Superior temporal gyrus (tissue), 1 donor: ENCODE measurements around the gene FBN1.

Experiments
- DNase-seq: peaks from one replicate; pipeline ENCODE4 v3.0.0-alpha.2; 2016; ENCODE audit errors: extremely low spot score

The FBN1 gene

GRCh38 chr15:48580736-48581135 lies 64.8 kb downstream of the FBN1 start:
- no peak for DNase-seq

DNA sequence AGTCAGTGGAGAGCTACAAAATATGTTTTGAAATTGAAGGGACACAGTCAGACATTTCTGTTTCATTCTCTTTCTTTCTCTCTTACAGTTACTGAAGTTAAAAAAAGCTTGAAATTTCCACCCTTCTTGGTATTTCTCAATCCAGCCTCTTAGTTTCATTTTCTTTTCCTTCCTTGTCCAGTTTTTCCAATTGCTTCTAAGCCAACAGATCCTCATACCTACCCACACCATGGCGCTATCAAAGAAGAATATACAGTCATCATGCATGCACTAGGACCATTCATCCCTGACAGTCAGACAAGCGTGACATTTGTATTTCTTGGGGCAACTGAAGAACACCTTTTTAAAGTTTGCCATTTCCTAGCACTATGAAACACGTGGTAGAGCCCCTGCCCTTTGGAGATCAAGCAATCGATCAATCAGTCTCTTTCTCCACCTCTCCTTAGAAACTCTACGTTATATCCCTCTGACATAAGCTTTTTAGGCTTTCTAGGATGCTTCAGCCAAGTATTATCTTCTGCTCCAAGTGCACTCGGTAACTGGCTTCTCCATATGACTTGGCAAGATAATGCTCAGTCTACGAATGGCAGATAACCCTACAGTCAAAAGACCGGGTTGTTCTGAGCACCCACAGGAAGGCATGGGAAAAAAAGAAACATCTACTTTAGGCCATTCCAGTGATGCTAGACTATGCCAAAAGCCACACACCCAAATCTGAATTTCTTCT lies 65.4 kb downstream of the FBN1 start:
- no peak for DNase-seq

- DNase-seq: no peak
These were observed 66.5 kb downstream of the FBN1 start for GRCh38 chr15:48578965-48579364.

DNA sequence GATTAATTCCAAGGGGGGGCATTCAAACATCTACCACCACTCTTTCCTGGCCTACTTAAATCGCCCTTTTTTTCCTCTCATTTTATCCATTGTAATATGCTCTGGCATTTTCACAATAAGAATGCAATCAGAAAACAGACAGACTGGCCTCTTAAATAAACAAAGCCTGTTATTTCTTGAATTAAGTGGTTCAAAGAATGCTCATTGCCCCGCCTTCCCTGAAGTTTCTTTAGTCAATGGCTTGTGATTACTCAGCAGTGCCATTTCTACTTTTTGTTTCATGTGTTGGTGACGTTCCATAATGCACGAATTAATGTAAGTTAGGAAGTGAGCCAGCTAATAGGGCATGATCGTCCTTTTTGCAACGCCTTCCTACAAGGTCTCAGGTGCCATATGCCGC lies 68.0 kb downstream of the FBN1 start:
- DNase-seq: no peak

GRCh38 chr15:48574187-48574586 lies 71.3 kb downstream of the FBN1 start:
- DNase-seq: no peak

GRCh38 chr15:48573780-48574179 lies 71.7 kb downstream of the FBN1 start:
- no peak for DNase-seq

DNA sequence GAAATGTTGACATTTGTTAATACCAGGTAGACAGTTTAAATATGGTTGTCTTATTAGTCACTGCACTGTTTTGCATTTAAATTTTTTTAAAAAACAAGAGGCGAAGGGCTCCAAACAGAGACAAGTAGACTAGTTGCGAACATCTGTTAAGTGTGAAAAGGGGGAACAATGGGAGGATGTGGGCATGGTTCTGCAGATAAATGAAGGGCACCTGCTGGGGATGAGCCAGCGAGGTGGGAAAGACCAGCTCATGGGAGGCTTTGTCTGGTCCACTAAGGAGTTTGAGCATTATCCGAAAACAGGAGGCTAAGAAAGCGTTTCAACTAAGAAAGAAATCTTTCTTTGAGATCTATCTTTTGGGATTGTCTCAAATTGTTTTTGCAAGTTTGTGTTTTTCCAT lies 72.7 kb downstream of the FBN1 start:
- DNase-seq: no peak

DNA sequence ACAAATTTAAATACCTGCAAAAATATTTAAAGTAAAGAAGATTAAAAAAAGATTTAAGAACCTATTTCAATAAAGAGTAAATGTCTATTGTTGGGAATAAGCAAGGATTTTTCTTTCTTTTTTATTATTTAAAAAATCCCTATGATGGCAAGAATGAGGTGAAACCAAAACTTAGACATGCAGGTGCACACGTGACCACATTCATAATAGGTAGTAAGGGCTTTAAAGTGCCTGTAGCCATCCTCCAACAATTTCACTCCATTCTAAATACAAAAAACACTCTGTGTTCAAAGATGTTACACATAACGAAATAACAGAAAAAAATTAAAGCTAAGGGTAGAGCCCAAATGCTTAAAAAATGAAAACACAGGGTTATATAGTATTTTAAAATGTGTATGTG lies 74.0 kb downstream of the FBN1 start:
- DNase-seq: no peak

- no peak for DNase-seq
These were observed 74.7 kb downstream of the FBN1 start for GRCh38 chr15:48570822-48571221.

DNA sequence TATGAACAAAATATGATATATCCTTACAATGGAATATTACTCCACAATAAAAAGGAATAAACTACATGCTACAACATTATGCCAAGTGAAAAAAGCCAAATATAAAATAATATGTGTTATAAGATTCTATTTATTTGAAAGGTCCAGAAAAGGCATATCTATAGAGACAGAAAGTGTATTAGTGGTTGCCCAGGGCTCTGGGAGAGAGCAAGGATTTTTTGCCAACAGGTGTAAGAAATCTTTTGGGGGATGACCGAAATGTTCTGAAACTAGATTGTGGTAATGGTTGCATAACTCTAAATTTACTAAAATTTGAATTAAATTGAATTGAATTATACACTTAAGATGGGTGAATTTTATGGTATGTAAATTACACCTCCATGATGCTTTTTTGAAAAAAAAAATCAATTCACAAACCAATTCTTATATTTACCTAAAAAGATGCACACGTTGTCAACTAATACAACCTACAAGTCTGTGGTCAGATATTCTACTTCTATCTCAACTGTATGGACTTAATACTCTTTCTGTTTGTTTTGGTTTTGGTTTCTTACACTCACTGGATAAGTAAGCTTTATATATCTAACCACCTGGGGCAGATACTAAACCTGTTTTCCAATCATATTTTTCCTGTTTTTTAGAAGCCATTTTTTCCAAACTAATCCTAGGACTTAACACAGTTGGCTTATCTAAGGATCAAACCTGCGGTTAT lies 75.8 kb downstream of the FBN1 start:
- no peak for DNase-seq

- no peak for DNase-seq
These were observed 78.8 kb downstream of the FBN1 start for GRCh38 chr15:48566668-48567067.

DNA sequence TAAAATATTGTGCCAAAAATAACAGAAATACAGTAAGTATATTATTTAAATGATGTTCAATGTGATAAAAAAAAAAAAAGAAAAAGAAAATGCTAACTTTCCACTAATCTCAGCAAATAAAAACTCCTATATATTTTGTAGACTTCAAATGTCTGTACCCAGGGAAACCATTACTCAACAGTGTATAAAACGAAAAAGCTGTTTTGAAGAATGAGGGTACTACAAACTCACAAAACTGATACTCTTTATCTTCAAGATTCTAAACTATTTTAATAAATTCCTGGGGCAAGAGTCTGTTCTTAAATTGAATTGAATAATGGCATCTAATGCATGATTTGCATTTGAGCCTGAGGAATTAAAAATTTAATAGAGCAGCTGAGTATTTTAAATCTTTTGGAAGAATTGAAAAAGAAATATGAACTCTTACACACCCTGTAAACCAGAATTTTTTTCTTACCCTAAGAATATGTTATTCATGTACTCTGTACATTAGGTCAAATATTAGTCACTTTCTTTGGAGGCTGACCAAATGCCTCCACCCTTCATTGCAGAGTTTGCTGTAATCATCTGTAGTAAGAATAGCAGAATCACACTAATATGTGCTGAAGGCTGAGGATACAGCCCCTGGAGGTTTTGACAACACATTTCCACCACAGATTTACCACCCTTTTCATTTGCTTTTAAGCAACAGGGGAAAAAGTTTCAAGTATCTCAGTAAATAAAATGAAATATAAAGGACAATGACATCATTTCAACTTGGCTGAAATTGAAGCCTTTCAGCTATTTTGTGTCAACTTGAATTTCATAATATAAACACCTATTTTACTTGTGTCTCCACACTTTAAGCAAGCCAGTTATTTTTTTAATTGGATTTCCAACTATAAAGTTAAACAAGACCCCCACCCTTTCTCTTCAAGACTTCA lies 79.7 kb downstream of the FBN1 start:
- DNase-seq: no peak

DNA sequence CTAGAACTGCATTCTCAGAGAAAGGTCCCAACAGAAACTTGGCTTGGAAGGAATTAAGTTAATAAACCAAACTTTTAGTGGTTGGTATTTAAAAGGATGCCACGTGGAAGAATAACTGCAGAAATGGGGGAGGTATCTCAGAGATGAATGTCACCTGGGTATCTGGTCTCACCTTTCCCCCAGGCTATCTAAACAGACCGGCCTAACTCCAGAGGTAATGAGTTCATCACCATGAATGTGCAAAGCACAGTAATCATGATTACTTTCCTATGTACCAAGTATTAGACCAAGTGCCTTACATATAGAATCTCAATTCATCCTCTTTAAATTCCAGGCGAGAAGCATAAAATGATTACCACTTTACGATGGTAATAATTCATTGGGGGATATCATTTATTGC lies 80.8 kb downstream of the FBN1 start:
- no peak for DNase-seq

- no peak for DNase-seq
These were observed 81.6 kb downstream of the FBN1 start for GRCh38 chr15:48563934-48564333.

- no peak for DNase-seq
These were observed 85.0 kb downstream of the FBN1 start for GRCh38 chr15:48560321-48561051.

- DNase-seq: no peak
These were observed 86.2 kb downstream of the FBN1 start for GRCh38 chr15:48559285-48559684.

DNA sequence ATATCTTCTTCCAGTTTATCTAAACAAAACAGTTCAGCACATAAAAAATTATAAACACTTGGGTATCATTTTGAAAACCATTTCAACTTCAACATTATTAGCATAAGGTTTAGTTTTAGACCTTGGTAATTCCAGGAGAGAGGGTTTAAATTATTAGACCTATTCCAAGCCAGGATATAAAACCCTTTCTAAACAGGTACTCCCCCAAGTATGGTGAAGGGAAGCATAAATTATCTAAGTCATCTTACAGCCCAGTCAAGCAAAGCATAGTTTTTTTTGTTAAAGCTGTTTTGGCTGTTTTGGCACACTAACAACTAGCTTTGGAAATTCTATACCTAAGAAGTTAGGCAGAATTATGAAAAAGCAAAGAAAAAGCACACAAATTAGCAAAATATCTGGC lies 87.3 kb downstream of the FBN1 start:
- no peak for DNase-seq

- DNase-seq: no peak
These were observed 88.2 kb downstream of the FBN1 start for GRCh38 chr15:48557335-48557734.

GRCh38 chr15:48556159-48556897 lies 89.2 kb downstream of the FBN1 start:
- no peak for DNase-seq

DNA sequence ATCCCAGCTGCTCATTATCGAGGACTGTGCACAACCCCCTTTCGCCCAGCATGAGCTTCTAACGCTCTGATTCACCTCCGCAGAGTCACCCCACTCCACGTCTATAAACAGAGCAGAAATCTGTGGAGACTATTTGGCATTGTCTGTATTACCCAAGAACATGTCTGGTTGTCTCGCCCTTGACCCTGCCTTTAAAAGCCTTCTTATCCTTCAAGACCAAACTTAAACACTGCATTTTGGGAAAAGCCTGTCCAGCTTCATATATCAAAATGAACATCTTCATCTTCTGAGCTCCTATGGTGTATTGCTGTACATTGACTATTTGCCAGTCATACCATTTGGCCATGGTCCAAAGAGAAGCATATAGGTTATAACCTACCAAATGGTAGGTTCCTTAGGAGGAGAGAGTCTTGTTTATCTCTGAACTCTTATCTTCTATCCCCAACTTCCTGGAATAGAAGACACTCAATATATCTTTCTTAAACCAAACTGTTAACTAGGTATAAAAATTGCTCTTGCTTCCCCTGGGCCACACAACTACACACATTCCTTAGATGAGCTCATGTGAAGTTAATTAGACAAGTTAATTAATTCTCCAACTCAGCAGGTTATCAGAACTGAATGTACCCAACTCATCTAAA lies 90.1 kb downstream of the FBN1 start:
- no peak for DNase-seq

DNA sequence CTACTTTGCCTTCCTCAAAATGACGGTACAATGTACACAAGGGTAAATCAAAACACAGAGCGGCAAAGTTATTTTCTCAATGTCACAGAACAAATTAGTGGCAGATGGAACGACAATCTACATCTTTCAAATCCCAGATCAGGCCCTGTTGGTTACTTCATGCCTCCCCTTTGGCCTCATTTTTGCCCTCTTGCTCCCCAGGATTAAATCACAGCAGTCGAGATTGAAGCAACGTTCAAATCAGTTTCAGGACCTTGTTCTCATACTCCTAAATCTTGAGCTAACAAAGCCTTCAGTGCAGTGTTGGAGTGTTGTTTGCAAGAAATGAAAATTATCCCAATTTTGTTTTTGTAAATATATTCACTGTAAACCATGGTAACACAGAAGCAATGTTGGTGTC lies 91.4 kb downstream of the FBN1 start:
- DNase-seq: no peak
